HG03432 (cell line): ENCODE results near the gene SCAPER.
"Not testable (repeated sequence)": the region's sequence is repeated elsewhere in the genome, so short reads cannot be mapped to it uniquely, and the experiment has no call there.

Experiments
- ATAC-seq: cut with Tn5 transposase; IDR thresholded peaks from one replicate; pipeline ENCODE4 v1.9.1; 2021; ENCODE audit warnings: mild to moderate bottlenecking, moderate library complexity; ENCODE audit not compliant: unreplicated experiment

Gene SCAPER

DNA sequence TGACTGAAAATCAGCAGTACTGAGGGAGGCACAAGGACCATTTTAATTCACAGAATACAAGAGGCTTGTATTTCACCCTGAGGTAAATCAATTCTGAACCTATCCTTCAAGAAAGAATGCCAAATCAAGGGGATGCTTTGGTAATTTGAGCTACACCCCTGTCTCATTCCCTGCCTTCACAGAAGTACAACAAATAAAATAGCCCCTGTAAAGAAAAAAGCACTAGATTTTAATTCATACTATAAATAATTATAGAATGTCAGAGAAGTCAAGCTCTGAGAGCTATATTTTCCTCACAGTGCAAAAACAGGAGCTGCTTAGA is 319.6 kb downstream of the SCAPER start:
- ATAC-seq = no peak

DNA sequence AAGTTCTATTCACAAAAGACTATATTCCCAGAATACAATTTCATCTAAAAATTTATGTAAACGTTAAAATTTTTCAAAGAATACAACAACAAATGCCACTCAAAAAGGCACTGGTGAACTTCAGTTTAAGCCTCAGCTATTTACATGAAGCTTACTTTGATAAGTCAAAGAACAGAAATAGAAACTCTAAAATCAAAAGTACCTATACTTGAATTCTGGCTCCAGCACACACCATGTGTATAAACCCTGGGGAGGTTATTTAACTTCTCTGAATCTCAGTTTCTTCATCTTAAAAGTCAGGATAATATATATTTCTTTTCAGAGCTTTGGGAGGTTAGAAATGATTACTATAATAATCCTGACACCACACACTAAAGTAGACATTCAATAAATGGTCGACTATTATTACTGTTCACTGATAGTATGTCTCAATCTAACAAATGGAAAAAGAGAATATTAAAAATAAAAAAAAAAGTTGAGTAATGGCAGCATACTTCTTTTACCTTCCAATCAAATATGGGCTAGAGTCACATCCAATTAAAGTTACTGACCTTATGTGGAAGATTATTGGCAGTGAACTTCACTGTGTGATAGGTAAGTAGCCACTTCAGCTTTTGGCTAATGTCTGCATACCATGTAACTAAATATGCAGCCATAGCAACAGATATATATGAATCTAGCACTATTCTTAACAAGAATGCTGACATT is 320.1 kb downstream of the SCAPER start:
- no peak for ATAC-seq

DNA sequence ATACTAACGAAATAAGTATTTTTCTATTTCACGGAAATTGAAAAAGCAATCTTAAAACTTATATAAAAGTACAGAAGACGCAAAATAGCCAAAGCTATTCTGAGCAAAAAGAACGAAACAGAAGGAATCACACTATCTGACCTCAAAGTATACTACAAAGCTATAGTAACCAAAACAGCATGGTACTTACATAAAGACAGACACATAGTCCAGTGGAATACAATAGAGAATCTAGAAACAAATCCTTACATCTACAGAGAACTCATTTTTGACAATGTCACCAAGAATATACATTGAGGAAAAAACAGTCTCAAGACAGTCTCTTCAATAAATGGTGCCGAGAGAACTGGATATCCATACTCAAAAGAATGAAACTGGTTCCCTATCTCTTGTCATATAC is 322.6 kb downstream of the SCAPER start:
- ATAC-seq = no peak

DNA sequence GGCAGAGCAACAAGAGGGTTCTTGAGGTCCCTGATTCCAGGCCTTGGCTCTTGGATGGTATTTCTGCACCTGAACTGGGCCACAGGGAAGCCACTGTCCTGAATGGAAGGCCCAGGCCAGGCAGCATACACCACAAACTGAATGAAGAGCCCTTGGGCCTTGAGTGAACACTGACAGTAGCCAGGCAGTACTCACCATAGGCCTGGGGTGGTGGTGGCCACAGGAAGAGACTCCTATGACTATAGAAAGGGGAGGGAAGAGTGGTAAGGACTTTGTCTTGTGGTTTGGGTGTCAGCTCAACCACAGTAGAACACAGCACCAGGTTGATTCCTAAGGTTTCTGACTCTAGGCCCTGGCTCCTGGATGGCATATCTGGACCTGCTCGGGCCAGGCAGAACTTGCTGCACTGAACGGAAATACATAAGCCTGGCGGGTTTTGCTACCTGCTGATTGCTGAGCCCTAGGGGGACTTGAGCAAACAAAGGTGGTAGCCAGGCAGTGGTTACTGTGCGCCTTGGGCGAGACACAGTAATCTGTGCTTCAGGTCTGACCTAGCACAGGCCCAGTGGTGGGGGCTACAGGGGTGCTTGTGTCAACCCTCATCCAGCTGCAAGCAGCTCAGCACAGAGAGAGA is 327.1 kb downstream of the SCAPER start:
- no peak for ATAC-seq

DNA sequence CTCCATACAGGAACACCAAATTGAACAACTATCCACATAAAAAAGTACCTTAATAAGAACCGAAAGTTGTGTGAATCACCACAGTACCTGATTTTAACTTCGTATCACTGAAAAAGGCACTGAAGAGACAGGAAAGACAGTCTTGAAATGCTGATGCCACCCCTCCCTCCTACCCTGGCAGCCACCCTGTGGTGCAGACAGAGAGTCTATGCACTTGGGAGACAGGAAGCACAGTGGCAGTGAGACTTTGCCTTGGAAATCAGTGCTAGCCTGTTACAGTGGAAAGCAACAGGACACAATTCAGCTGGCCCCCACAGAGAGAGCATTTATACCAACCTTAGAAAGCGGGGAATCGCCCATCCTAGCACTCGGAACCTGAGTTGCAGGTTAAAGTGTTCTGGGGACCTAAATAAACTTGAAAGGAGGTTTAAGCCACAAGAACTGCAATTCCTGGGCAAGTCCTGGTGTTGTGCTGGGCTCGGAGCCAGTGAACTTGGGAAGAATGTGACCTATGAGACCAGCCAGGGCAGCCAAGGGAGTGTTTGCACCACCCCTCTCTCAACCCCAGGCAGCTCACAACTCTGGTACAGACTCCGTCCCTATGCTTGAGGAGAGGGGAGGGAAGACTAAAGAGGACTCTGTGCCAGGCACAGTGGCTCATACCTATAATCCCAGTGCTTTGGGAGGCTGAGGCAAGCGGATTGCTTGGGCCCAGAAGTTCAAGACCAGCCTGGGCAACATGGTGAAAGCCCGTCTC is 328.4 kb downstream of the SCAPER start:
- no peak for ATAC-seq

DNA sequence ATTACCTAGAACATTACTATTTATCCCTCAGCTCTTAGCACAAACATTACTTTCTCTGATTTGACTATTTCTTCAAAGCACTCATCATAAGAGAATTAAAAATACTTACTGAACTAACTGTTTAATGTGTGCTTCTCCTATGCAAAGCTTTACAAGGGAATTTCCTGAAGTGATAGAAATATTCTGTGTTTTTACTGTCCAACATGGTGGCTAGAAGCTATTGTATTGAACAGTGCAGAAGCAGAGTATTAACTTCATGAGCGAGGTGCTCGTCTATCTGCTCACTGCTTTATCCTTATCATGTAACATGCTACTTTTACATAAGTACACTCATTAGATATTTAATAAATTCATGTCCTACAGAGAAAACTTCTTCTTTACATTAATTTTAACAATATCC is 329.5 kb downstream of the SCAPER start:
- peak; percentile 29 for ATAC-seq

DNA sequence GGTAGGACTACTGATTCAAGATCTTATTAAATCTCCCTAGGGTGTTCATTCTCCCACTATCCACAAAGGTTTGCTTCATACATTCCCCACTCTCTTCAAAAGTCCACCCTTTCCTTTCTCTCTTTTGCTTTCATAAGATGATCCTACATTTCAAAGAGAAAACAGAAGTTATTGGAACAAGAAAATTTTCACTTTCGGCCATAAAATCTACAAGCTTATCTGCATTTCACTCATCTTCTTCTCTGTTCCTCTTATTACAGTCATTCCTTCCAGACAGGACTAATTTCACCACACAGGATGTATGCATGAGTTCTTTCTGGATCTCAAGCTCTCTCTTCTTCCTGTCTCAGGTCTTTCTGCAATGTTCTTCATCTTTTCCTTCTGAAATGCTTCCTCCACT is 329.9 kb downstream of the SCAPER start:
- ATAC-seq = peak; percentile 96

DNA sequence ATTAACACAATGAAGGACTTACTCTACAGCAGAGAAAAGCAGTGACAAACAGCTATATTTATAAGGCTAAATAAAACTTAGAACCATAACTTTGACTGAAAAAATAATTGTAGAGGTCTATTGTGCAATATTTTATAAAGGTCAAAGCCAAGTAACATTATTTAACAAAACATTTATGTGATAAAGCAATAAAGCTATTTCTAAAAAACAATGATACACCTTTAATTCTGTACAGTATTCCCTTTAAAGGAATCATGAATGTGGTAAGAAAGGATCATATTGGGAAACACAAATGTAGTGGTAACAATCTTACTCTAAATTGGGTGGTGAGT is 332.2 kb downstream of the SCAPER start:
- ATAC-seq = no peak

DNA sequence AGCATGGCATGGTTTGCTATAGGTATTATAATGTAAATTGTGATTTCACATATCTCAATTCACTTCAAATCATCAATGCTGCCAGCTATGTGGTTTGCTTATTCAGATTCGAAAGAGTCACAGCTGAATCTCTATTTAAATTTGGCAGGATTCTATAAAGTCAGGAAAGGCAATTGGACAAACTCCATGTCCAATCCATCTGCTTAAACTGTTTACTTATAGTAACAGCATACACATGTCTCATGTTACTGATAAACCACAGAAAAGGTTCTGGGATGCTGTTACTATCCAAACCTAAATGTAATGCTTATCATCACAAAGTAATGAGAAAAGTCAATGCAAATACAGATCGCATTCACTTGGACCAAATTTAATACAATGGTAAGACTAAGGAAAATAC is 338.9 kb downstream of the SCAPER start:
- ATAC-seq = no peak

DNA sequence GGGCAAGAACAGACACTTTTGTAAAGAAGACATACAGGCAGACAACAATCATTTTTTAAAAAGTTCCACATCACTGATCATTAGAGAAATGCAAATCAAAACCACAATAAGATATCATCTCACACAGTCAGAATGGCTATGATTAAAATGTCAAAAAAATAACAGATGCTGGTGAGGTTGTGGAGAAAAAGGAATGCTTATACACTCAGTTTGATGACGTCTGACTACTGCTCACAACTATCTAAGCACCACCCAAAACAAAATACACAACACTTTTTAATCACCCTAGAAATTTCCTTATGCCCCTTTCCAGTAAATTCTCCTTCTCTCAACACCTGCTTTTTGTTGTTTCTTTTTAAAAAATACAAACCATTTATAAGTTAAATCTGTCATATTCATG is 339.8 kb downstream of the SCAPER start:
- no peak for ATAC-seq

DNA sequence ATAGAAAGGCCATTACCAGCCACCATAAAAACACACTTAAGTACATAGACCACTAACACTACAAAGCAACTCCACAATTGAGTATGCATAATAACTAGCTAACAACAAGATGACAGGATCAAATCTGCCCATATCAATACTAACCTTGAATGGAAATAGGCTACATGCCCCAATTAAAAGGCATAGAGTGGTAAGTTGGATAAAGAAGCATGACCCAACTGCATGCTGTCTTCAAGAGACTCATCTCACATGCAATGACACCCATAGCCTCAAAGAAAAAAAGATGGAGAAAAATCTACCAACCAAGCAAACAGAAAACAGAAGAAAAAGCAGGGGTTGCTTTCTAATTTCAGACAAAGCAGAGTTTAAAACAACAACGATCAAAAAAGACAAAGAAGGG is 349.9 kb downstream of the SCAPER start:
- ATAC-seq = no peak

DNA sequence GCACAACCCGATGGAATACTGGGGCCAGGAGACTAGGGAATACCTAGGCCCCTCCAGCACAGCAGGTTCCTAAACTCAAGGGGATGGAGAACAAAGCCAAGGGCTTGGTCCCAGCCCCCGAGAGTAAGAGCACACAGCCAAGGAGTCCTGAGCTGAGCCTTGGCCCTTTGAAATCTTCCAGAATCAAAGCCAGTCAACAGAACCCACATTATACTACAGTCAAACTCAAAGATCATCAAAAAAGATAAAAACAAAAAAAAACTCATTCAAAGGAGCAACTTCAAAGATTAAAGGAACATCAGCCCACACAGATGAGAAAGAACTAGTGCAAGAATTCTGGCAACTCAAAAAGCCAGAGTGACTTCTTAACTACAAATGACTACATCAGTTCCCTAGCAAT is 351.6 kb downstream of the SCAPER start:
- no peak for ATAC-seq

DNA sequence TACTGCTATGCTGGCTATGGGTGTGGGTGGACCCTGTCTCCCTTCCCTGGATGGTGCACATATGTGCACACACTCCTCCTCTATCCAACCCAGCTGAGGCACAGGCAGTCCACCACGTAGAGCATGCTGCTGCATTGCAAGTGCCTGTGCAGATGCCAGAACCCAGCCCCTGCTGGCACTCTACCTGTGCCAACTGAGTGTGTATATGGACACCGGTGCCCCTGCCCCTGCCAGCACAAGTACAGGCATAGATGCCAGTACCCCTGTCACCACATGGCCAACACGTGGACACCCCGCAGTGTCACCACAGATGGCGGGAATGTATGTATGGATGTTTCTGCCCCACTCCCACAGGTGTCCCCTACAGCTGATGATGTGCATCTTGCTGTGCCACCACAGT is 352.0 kb downstream of the SCAPER start:
- no peak for ATAC-seq

DNA sequence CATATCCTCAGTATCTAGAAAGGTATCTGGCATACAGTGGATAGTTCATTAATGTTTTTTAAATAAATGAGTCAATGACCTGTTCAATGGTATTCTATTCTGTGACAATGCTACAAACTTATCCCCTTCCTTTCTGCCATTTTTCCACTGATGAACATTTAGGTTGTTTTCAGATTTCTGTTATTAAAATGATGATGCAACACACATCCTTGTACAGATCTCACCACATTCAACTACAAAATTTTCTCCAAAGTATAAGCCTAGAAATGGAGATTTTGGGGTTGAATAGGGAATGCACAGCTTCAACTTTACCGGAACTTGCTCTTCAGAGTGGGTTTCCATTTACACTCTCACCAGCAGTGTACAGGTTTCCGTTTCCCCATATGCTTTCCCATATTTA is 358.3 kb downstream of the SCAPER start:
- no peak for ATAC-seq

DNA sequence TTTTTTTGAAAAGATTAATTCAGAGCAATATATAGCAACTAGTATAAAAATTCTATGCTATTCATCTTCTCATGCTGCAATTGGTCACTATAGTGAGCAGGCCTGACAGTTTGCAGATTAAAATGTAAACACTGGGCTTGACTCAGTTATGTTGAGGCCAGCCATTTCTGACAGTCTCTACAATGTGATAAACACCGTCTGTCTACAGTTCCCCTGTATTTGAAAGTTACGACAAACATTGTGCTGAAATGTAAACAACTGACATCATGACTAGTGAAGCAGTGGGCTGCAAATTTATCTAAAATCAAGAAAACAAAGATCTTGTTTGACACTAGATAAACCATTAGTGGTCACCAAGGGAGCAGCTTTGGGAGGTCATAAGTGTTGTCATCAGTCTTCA is 371.1 kb downstream of the SCAPER start:
- ATAC-seq = no peak

DNA sequence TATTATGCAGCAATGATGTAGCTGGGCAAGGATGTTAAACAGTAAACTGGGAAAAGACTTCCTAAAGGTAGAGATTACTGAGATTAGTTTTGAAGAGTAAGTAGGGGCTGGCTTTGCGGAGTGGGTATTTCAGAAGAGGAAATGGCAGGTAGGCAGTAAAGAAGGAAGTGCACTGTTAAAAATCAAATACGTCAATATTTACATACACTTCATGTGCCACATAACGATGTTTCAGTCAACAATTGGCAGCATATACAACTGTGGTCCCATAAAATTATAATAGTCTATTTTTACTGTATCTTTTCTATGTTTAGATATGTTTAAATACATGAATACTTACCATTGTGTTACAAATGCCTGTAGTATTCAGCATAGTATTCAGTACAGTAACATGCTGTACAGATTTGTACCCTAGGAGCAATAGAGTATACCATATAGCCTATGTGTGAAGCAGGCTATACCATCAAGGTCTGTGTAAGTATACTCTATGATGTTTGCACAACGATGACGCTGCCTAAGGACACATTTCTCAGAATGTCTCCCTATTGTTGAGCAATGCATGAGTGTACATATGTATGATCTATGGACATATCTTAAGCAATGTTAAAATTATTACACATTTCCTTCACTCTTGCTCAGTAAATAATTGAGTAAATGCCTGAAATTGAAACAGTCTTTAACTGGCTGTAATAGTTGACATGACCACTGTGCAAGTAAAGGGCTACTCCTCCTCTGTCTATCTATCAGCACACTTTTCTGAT is 371.9 kb downstream of the SCAPER start:
- no peak for ATAC-seq

DNA sequence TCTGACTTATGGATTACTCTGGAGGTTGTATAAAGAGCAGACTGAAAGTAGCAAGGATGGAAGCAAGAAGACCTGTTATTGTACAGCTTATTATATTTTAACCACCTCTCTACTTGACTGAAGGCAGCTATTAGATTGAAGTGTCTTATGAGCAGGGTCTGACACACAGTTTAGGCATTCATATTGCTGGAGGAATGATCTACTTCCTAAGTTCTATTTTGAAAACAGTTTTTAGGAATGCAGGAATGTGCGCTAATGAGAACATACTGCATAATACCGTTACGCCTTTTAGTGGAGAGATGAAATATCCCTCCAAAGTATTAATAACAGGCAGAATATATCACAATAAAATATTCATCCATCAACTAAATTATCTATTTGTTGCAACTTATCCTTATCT is 375.2 kb downstream of the SCAPER start:
- ATAC-seq = no peak

DNA sequence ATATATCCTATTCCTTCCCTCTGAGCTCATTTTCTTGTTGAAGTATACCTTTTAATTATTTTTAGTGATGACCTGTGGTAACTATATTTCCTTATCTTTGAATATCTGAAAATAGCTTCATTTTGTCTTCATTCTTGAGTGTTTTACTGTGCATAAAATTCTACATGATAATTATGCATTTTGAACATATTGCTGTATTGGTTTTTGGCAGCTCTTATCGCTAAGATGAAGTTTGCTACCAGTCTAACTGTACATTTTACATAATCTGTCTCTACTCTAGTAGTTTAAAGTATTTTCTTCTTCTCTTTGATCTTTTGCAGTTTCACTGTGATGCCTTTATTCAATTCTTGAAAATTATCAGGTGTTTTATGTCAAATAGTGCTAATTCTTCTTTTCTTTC is 379.0 kb downstream of the SCAPER start:
- ATAC-seq = no peak

DNA sequence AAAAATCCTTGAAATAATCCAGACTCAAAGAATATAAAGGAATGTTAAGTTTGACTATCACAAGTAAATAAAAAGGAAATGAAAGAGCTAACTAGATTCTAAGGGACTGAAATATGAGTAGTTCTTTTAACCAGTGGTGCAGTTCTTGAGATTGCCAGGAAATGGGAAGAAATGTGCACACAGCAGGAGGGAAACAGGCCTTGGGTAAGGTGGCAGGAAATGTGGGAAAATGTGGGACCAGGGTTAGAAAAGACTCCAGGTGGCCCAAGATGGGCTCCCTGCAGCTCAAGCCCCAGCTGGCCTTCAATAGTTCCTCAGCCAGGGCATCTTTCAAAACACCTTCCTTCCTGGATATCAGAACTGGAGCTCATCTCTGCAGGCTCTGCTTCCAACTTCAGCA is 387.2 kb downstream of the SCAPER start:
- ATAC-seq = no peak

DNA sequence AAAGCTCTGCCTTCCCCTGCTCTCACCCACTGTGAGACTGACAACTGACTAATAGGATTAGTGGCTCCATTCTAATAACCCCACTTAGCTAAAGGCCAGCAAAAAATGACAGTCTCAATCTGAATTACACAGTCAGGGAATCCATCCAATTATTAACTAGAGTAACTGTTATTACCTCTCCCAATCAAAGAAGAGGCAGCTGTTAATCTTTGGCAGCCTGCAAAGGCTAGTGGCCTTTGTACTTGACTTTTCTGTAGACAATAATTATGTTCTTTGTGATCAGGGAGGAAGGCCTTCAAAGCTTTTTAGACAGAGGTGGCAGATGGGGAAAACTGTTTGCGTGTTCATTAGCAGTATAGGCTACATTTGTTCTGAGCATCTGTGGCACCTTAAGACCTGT is 390.9 kb downstream of the SCAPER start:
- ATAC-seq = no peak

DNA sequence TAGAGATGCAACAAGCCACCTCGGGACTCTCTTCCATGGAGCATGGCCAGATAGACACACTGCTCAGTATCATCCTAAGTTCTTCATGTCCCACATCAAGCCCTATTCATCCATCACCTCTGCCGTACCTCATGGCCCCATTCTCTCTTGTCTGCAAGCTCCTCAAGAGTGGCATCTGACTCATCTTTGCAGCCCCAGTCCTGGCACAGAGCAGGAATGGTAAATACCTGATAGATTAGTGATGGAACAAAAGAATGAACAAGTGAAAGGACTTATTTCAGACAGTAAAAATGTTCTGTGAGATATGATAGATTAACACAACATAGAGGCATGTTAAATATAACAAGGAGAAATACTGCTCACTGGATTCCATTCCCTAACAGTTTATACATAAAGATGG is 392.2 kb downstream of the SCAPER start:
- no peak for ATAC-seq

DNA sequence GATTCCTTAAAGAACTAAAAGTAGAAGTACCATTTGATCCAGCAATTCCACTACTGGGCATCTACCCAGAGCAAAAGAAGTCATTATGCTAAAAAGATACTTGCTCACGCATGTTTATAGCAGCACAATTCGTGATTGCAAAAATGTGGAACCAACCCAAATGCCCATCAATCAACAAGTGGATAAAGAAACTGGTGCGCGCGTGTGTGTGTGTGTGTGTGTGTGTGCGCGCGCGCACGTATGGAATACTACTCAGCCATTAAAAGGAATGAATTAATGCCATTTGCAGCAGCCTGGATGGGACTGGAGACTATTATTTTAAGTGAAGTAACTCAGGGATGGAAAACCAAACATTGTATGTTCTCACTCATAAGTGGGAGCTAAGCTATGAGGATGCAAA is 394.5 kb downstream of the SCAPER start:
- ATAC-seq = not testable (repeated sequence)
